K562 (cell line): ENCODE measurements around the gene NUP153.

ENCODE experiments used
- BCOR ChIP-seq: fragments of 450-650 bp; IDR thresholded peaks from 2 replicates; pipeline ENCODE4 v1.6.1; 2016
- CREB1 ChIP-seq, 2 experiments: sonication (generic) in 1 of 2; formaldehyde crosslinking in 1 of 2; IDR thresholded peaks; 2 replicates each; pipeline versions ENCODE4 v1.6.1 to v1.8.0; 2012 to 2022; ENCODE audit warnings: inconsistent platforms in 1 of 2, mild to moderate bottlenecking in 1 of 2, missing genetic modification reagents in 1 of 2, moderate library complexity in 1 of 2
- HCFC1 ChIP-seq: IDR thresholded peaks from 2 replicates; pipeline ENCODE4 v1.6.1; 2012; ENCODE audit warnings: low read depth, low read length, improper control_type of control experiment
- KLF6 ChIP-seq: fragments of 250-450 bp; sonication (Bioruptor Pico); IDR thresholded peaks from 2 replicates; pipeline ENCODE4 v1.4.0; 2020; ENCODE audit warnings: mild to moderate bottlenecking, moderate library complexity, borderline replicate concordance
- MEF2D ChIP-seq: conservative IDR thresholded peaks from 2 replicates; pipeline ENCODE4 v1.6.1; 2016; ENCODE audit warnings: low read depth, missing genetic modification characterization, missing compliant biosample characterization
- NBN ChIP-seq: fragments of 450-650 bp; IDR thresholded peaks from 2 replicates; pipeline ENCODE4 v1.6.1; 2016; ENCODE audit warnings: low read depth, mild to moderate bottlenecking
- NR2C1 ChIP-seq, 2 experiments: fragments of 450-650 bp; IDR thresholded peaks; 2 replicates each; pipeline ENCODE4 v1.6.1; 2017; ENCODE audit warnings: mild to moderate bottlenecking in 2 of 2, antibody characterized with exemption in 1 of 2, inconsistent platforms in 1 of 2, missing compliant biosample characterization in 1 of 2, missing genetic modification characterization in 1 of 2
- SIN3A ChIP-seq, 2 experiments: fragments of 150-350 bp in 1 of 2; IDR thresholded peaks; 2 replicates each; pipeline ENCODE4 v1.6.1; 2011 to 2016; ENCODE audit warnings: borderline replicate concordance in 2 of 2, low read depth in 2 of 2, low read length in 2 of 2, mild to moderate bottlenecking in 2 of 2, moderate library complexity in 2 of 2; ENCODE audit not compliant: control insufficient read depth in 1 of 2
- TBL1XR1 ChIP-seq, 2 experiments: IDR thresholded peaks; 2 replicates each; pipeline ENCODE4 v1.6.1; 2012; ENCODE audit warnings: improper control_type of control experiment in 2 of 2, low read length in 2 of 2, mild to moderate bottlenecking in 1 of 2
- TEAD4 ChIP-seq, 2 experiments: sonication (generic) in 1 of 2; formaldehyde crosslinking in 1 of 2; IDR thresholded peaks; 2 replicates each; pipeline versions ENCODE4 v1.6.1 to v1.8.0; 2012 to 2022; ENCODE audit warnings: borderline replicate concordance in 1 of 2, inconsistent platforms in 1 of 2, low read length in 1 of 2, mild to moderate bottlenecking in 1 of 2, missing genetic modification reagents in 1 of 2

GRCh38 chr6:17648745-17649144 lies 58.0 kb downstream of the NUP153 start:
- TF ChIP-seq HCFC1 = no peak
- no peak for TF ChIP-seq TEAD4 (IDR thresholded peaks at IDR 0.05; ENCODE audit: low read length)
- TF ChIP-seq TEAD4 (CRISPR knock-in tag; IDR thresholded peaks at IDR 0.05; ENCODE audit: borderline replicate concordance) = no peak
- no peak for TF ChIP-seq NR2C1 (IDR thresholded peaks at IDR 0.05)
- TF ChIP-seq NR2C1 (tag; IDR thresholded peaks at IDR 0.05) = no peak
- TF ChIP-seq TBL1XR1 (IDR thresholded peaks at IDR 0.05; ENCODE audit: low read length in 2 of 2) = no peak
- no peak for TF ChIP-seq BCOR
- no peak for TF ChIP-seq SIN3A (IDR thresholded peaks at IDR 0.05; ENCODE audit: borderline replicate concordance in 2 of 2, control insufficient read depth in 1 of 2, low read depth in 2 of 2, low read length in 2 of 2)
- no peak for TF ChIP-seq NBN
- TF ChIP-seq KLF6 (CRISPR knock-in tag) = no peak
- TF ChIP-seq MEF2D (tag) = no peak
- TF ChIP-seq CREB1 (IDR thresholded peaks at IDR 0.05) = no peak
- TF ChIP-seq CREB1 (CRISPR knock-in tag; IDR thresholded peaks at IDR 0.05) = no peak
